RWPE2 (cell line): ENCODE data around the gene SPPL3.

ENCODE experiments used
- ATAC-seq: fragments of 200-7000 bp; cut with Tn5 transposase; 3 replicates; pipeline ENCODE4 v1.9.1; 2021; ENCODE audit warnings: low read depth
- DNase-seq: peaks from one replicate; pipeline ENCODE4 v3.0.0-alpha.2; 2020; ENCODE audit warnings: low spot score
- H3K27ac ChIP-seq: fragments of 450-650 bp; 2 replicates; pipeline ENCODE4 v1.5.1; 2017; ENCODE audit warnings: mild to moderate bottlenecking; ENCODE audit not compliant: poor library complexity, severe bottlenecking
- H3K27me3 ChIP-seq: fragments of 250-450 bp; sonication (Bioruptor Pico); 2 replicates; pipeline ENCODE4 v1.5.1; 2021; ENCODE audit warnings: mild to moderate bottlenecking, moderate library complexity; ENCODE audit not compliant: insufficient read depth, poor library complexity, severe bottlenecking
- H3K36me3 ChIP-seq: fragments of 250-450 bp; sonication (Bioruptor Pico); 2 replicates; pipeline ENCODE4 v1.5.1; 2020; ENCODE audit warnings: low read depth, mild to moderate bottlenecking, moderate library complexity
- H3K4me1 ChIP-seq: fragments of 250-450 bp; sonication (Bioruptor Pico); 2 replicates; pipeline ENCODE4 v1.5.1; 2021; ENCODE audit warnings: mild to moderate bottlenecking, moderate library complexity; ENCODE audit not compliant: insufficient read depth, poor library complexity, severe bottlenecking
- H3K4me3 ChIP-seq: fragments of 250-450 bp; sonication (Bioruptor Pico); 2 replicates; pipeline ENCODE4 v1.5.1; 2021; ENCODE audit warnings: mild to moderate bottlenecking, moderate library complexity; ENCODE audit not compliant: severe bottlenecking
- H3K9me3 ChIP-seq: fragments of 250-450 bp; sonication (Bioruptor Pico); 2 replicates; pipeline ENCODE4 v1.5.1; 2021; ENCODE audit warnings: mild to moderate bottlenecking, moderate library complexity; ENCODE audit not compliant: severe bottlenecking
- CTCF ChIP-seq: fragments of 450-650 bp; IDR thresholded peaks from one replicate; pipeline ENCODE4 v1.5.1; 2017; ENCODE audit warnings: mild to moderate bottlenecking, moderate library complexity; ENCODE audit not compliant: poor library complexity, severe bottlenecking

The SPPL3 gene

GRCh38 chr12:120943482-120943881 lies 39.3 kb upstream of the SPPL3 start:
- no peaks in the 10 kb centered on the region for H3K27me3 ChIP-seq
- no peaks in the 10 kb centered on the region for H3K9me3 ChIP-seq
- DNase-seq (no peak), ATAC-seq (no peak)
- H3K4me3 ChIP-seq: no peak overlapping the region
- H3K36me3 ChIP-seq: no peaks in the 10 kb centered on the region
- TF ChIP-seq CTCF: no peak
- H3K4me1 ChIP-seq: peaks cover 2% of the 10 kb centered on the region
- H3K27ac ChIP-seq: no peak overlapping the region

- no peak overlapping the region for H3K27ac ChIP-seq
- no peaks in the 10 kb centered on the region for H3K36me3 ChIP-seq
- ATAC-seq: no peak
- H3K9me3 ChIP-seq: no peaks in the 10 kb centered on the region
- no peak overlapping the region for H3K4me3 ChIP-seq
- H3K27me3 ChIP-seq: no peaks in the 10 kb centered on the region
- no peak for TF ChIP-seq CTCF
- peaks cover 2% of the 10 kb centered on the region for H3K4me1 ChIP-seq
- no peak for DNase-seq
Observed at GRCh38 chr12:120941846-120942405, 37.8 kb upstream of the SPPL3 start.

- Histone ChIP-seq H3K27ac (no peak overlapping the region), H3K9me3 (no peaks in the 10 kb centered on the region), H3K36me3 (no peaks in the 10 kb centered on the region), H3K27me3 (no peaks in the 10 kb centered on the region), H3K4me3 (no peak overlapping the region), H3K4me1 (peaks cover 2% of the 10 kb centered on the region)
- DNase-seq (no peak), ATAC-seq (no peak)
- TF ChIP-seq CTCF: no peak
Observed at GRCh38 chr12:120941412-120941811, 37.3 kb upstream of the SPPL3 start.

- DNase-seq: no peak
- H3K4me3 ChIP-seq: no peak overlapping the region
- H3K27ac ChIP-seq: no peak overlapping the region
- no peaks in the 10 kb centered on the region for H3K27me3 ChIP-seq
- H3K4me1 ChIP-seq: peaks cover 2% of the 10 kb centered on the region
- ATAC-seq: no peak
- TF ChIP-seq CTCF: no peak
- no peaks in the 10 kb centered on the region for H3K36me3 ChIP-seq
- no peaks in the 10 kb centered on the region for H3K9me3 ChIP-seq
Observed at GRCh38 chr12:120940799-120941198, 36.6 kb upstream of the SPPL3 start.

GRCh38 chr12:120940006-120940405 lies 35.8 kb upstream of the SPPL3 start:
- H3K4me1 ChIP-seq: peaks cover 2% of the 10 kb centered on the region
- DNase-seq (no peak), ATAC-seq (no peak)
- no peaks in the 10 kb centered on the region for H3K9me3 ChIP-seq
- H3K36me3 ChIP-seq: no peaks in the 10 kb centered on the region
- no peak for TF ChIP-seq CTCF
- no peaks in the 10 kb centered on the region for H3K27me3 ChIP-seq
- no peak overlapping the region for H3K4me3 ChIP-seq
- no peak overlapping the region for H3K27ac ChIP-seq
